Measurements from ENCODE around the gene CLK2. TPM values are rescaled to one million over a fixed set of nuclear protein-coding genes. Genes with fewer than 3 reads are reported as not detected.
A peak's percentile ranks its signal among the peaks of the same experiment; 100 is the strongest.

CLK2 gene
- total RNA-seq, 4 donors from 2014 or later = 16.9 to 41.3 (median 32.7) TPM

DNA sequence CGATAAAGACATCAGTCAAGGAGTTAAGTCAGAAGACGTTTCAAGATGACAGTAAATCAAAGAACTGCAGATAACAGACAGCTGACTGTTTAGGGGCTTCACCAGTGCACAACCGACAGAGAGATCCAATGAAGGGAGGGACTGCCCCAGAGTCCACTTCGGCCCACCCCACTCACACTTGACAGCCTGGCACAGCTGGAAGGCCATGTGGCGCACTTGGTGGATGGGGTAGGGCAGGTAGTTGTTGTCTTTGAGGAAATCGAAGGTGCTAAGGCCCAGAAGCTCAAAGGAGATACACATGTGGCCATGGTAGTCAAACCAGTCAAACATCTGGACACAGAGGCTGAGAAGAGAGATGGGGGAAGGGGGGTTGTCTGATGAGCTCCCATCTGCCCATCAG is 6.8 kb downstream of the CLK2 start:
- ATAC-seq (ENCODE audit: low FRiP score) (no peak), DNase-seq (ENCODE audit: low spot score) (no peak)
- TF ChIP-seq, protein P1, sequence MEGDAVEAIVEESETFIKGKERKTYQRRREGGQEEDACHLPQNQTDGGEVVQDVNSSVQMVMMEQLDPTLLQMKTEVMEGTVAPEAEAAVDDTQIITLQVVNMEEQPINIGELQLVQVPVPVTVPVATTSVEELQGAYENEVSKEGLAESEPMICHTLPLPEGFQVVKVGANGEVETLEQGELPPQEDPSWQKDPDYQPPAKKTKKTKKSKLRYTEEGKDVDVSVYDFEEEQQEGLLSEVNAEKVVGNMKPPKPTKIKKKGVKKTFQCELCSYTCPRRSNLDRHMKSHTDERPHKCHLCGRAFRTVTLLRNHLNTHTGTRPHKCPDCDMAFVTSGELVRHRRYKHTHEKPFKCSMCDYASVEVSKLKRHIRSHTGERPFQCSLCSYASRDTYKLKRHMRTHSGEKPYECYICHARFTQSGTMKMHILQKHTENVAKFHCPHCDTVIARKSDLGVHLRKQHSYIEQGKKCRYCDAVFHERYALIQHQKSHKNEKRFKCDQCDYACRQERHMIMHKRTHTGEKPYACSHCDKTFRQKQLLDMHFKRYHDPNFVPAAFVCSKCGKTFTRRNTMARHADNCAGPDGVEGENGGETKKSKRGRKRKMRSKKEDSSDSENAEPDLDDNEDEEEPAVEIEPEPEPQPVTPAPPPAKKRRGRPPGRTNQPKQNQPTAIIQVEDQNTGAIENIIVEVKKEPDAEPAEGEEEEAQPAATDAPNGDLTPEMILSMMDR (IDR thresholded peaks at IDR 0.05) = no peak

DNA sequence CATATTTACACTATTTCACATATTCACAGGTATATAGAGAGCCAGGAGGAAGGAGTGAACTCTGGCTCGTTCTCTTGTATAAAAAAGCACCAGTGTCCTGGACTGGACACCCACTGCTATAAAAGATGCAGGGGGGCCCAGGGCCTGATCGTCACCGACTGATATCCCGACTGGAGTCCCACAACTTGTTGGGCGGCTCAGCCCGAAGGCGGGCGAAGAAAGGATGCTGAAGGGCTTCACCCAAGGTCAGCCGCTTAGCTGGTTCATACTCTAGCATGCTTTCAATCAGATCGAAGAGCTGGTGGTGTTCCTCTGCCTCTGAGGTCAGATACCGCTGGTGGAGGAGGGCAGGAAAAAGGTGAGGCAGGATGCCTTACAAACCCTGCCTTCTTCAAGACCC is 10.2 kb downstream of the CLK2 start:
- ATAC-seq (ENCODE audit: low FRiP score) (no peak), DNase-seq (ENCODE audit: low spot score) (no peak)
- TF ChIP-seq, protein P1 (IDR thresholded peaks at IDR 0.05) = no peak

DNA sequence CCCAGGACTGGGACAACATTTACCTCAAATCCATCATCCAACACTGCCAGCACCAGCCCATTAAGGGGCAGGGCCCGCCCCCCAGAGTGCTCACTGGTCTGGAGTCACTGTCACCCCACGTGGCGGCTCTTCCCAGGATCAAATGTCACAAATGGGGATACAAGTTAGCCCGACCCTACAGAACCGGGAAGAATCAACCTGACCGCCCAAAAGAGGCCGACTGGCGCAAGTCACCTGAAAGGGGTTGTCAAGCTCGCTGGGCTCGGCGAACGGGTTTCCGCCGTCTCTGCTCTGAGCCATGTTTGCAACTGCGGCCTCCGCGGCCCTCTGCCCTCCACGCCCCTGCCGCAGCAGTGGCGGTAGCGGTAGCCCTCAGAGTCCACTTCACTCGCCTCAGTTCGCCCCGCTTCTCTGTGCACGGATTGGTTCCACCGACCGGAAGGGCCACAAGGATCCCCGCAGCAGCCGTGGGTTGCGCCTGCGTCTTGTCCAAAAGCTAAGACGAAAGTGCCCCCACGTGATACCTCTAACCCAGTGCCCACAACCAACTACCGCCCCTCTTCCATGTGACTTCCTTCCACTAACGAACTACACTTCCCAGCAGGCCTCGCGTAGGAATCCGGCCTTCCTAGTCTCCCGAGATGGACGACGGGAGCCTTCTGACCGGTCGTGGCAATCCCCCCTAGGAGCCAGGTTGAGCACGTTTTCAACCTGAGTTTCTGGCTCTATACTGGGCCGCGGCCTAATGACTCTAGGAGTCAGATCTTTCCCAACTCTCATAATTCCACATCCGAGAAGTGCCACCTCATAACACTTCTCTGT is 11.2 kb downstream of the CLK2 start, which contains the start of gene SCAMP3:
Gene SCAMP3, minus strand, starts transcription at position 509 of the 822 bp plus-strand sequence. Its CDS starts 209 bp downstream, at position 300.
- DNase-seq (ENCODE audit: low spot score) (peak; percentile 86), ATAC-seq (ENCODE audit: low FRiP score) (peak; percentile 98)
- TF ChIP-seq, protein P1 (IDR thresholded peaks at IDR 0.05) = no peak

DNA sequence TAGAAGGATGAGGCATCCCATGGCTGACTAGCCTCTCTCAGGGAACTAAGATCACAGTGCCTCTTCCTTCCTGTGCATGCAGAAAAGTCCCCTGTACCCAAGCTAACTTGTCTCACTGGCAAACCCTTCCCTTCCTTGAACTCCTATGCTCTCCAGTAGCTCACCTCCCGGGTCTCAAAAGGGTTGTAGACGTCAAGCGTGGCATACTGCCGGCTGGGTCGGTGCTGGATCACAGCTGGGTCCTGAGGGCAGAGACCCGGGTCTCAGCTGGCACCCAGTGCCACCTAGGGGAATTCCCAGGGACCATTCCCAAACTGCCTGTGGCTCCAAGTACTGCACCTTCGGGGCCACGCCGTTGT is 11.8 kb downstream of the CLK2 start:
- ATAC-seq (ENCODE audit: low FRiP score) = no peak
- TF ChIP-seq, protein P1 (IDR thresholded peaks at IDR 0.05) = no peak
- no peak for DNase-seq (ENCODE audit: low spot score)

DNA sequence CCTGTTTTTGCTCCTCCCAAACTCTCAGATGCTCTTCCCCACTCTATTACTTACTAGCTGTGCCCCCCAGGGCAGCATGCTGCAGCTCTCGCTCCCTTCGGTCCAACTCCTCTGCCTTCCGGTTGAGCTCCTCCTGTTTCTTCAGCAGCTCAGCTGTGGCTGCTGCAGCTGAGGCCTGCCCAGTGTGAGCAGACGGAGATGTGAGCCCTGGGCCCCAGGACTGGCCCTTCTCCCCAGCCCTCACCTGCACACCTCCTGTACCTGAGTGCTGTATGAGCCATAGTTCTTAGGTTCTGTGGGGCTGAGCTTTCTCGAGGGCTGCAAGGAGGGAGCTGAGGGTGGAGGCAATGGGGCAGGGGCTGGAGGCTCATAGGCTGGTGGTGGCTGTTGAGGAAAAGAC is 13.0 kb downstream of the CLK2 start:
- DNase-seq (ENCODE audit: low spot score) (no peak), ATAC-seq (ENCODE audit: low FRiP score) (no peak)
- TF ChIP-seq, protein P1 (IDR thresholded peaks at IDR 0.05) = no peak

DNA sequence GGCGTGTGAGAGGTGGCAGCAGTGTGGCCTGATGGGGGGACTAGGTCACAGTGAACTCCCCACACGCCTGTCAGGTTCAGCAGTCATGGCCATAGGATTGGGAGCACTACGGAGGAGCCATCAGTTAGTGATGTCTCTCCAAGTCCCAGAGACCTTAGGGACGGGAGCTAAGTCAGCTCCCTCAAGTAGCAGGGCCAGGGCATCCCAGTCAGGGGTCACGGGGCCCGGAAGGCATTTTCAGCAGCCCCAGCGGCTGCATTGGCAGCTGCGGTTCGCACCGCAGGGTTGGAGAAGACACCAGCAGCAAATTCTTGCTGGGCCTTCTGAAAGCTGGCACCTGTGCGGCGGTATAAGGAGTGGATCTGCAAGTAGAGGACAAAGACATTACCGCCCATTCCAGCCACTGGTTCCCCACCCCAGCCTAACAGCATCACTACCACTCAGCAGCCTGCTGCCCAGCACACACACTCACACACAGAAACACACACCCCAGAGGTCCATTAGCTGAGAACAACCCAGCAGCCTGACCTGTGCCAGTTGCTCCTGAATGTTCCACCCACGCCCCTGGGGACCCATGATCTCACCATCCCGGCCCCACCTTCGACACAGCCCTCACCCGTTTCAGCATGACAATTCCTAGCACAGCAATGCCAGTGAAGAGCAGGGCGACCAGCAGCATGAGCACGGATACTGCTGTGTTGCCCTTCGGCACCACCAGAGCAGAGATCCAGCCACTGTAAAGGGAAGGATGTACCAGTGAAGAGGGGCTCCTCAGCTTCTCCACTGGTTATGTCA is 17.0 kb downstream of the CLK2 start:
- ATAC-seq (ENCODE audit: low FRiP score) (no peak), DNase-seq (ENCODE audit: low spot score) (no peak)
- TF ChIP-seq, protein P1 (IDR thresholded peaks at IDR 0.05) = no peak
